ENCODE results near the gene MGAT5.

The MGAT5 gene

DNA sequence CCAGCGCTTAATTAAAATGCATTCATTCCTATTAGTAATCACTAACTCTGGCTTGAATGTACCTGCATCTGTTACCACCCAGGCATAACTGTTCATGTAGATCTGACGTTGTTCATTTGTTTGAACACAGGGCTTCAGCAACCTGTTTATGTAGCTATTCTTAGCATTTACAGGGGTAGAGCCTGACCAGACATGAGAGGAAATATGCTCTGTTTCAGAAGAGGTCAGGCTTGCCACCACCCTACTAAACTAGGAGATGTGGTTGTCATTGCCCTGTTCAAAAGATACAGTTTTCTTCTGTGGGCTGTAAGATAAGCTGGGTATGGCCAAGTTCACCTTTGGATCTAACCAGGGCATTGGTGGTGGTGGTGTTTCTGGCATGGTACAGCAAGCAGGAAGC lies 8.8 kb downstream of the MGAT5 start:
- H3K9me3 ChIP-seq (ENCODE audit: control insufficient read depth in 2 of 2, low read length in 2 of 2): no peaks in the 10 kb centered on the region
- no peaks in the 10 kb centered on the region for H3K27me3 ChIP-seq (ENCODE audit: control insufficient read depth in 1 of 2, insufficient read depth in 2 of 2, low read length in 2 of 2)
- H3K27ac ChIP-seq (ENCODE audit: low read length): no peak overlapping the region
- no peak overlapping the region for H3K4me3 ChIP-seq (ENCODE audit: low read length in 2 of 2)
- H3K4me1 ChIP-seq (ENCODE audit: control insufficient read depth, insufficient read depth, low read length): peaks cover 28% of the 10 kb centered on the region
- no peaks in the 10 kb centered on the region for H3K36me3 ChIP-seq (ENCODE audit: control insufficient read depth in 2 of 2, insufficient read depth in 2 of 2, low read length in 2 of 2)
- H3K9ac ChIP-seq (ENCODE audit: low read length in 2 of 2): no peak overlapping the region

DNA sequence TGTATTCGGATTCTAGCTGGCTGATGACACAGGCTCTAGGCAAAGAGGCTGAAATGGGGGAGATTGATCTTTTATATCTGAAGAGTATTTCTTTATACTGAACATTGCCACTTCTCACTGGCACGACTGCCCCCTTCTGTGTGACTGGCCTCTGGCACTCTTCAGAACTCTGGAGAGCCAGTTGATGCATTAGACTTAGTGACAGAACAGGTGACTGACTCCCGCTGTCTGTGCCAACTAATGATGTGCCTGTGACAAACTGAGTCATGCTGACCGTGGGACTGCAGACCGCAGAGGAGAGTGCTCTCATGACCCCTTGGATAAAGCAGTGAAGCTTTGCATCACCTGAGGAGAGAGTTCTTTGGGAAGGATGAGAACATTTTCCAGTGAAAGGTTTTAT lies 14.4 kb downstream of the MGAT5 start:
- H3K27ac ChIP-seq (ENCODE audit: low read length): no peak overlapping the region

DNA sequence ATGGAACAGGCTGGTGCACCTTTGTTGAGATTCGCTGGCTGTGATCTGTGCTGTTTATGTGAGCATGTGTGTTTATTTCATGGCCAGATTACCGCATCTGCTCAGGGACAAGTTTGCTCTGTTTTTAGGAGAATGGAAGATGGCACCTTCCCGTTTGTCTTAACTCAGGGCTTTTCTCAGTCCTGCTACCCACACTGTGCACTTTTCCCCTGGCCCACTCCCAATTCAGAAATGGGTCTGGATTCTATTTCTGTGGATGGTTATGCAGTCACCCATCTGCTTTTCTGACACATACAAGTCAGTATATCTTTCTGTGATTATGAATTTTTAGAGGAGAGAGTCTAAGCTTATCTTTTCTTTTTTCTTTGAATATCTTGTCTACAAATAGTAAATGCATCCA lies 15.4 kb downstream of the MGAT5 start:
- Histone ChIP-seq H3K27ac (ENCODE audit: low read length) (no peak overlapping the region), H3K27me3 (ENCODE audit: control insufficient read depth in 1 of 2, insufficient read depth in 2 of 2, low read length in 2 of 2) (no peaks in the 10 kb centered on the region), H3K9me3 (ENCODE audit: control insufficient read depth in 2 of 2, low read length in 2 of 2) (no peaks in the 10 kb centered on the region), H3K4me1 (ENCODE audit: control insufficient read depth, insufficient read depth, low read length) (no peaks in the 10 kb centered on the region), H3K36me3 (ENCODE audit: control insufficient read depth in 2 of 2, insufficient read depth in 2 of 2, low read length in 2 of 2) (no peaks in the 10 kb centered on the region), H3K4me3 (ENCODE audit: low read length in 2 of 2) (no peak overlapping the region), H3K9ac (ENCODE audit: low read length in 2 of 2) (no peak overlapping the region)

More for the DNA sequence above, 14.4 kb downstream of the MGAT5 start:
- no peak overlapping the region for H3K4me3 ChIP-seq (ENCODE audit: low read length in 2 of 2)
- no peaks in the 10 kb centered on the region for H3K27me3 ChIP-seq (ENCODE audit: control insufficient read depth in 1 of 2, insufficient read depth in 2 of 2, low read length in 2 of 2)
- H3K9me3 ChIP-seq (ENCODE audit: control insufficient read depth in 2 of 2, low read length in 2 of 2): no peaks in the 10 kb centered on the region
- no peaks in the 10 kb centered on the region for H3K4me1 ChIP-seq (ENCODE audit: control insufficient read depth, insufficient read depth, low read length)
- no peak overlapping the region for H3K9ac ChIP-seq (ENCODE audit: low read length in 2 of 2)
- no peaks in the 10 kb centered on the region for H3K36me3 ChIP-seq (ENCODE audit: control insufficient read depth in 2 of 2, insufficient read depth in 2 of 2, low read length in 2 of 2)

DNA sequence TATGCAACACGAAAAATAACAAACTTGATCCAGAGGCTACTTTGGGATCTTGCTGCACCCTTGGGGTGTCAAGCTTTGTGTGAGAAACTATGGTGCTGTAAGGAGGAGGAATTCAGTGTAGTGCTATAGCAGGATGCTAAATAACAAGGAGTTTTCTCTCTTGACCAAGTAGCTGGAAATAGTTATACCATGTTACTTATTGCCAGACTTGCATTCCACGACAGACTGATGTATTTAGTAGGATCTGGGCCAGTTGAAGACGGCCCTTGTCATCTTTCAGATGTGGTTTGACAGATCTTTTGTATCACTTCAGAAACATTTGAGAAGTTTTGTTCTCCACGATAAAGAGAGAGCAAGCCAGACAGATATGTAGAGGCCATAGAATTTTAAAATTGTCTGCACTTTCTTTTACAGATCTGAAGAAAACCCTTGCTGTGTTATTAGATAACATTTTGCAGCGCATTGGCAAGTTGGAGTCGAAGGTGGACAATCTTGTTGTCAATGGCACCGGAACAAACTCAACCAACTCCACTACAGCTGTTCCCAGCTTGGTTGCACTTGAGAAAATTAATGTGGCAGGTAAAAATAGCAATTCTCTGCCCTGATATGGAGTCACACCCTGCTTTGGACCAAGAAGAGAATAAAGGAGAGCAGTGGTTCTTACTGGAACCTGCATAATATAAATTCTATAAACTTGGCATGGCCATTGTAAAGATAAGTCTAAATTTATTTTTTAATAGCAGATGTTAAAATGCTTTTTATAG lies 16.3 kb downstream of the MGAT5 start:
- H3K4me1 ChIP-seq (ENCODE audit: control insufficient read depth, insufficient read depth, low read length): no peaks in the 10 kb centered on the region
- no peaks in the 10 kb centered on the region for H3K9me3 ChIP-seq (ENCODE audit: control insufficient read depth in 2 of 2, low read length in 2 of 2)
- H3K4me3 ChIP-seq (ENCODE audit: low read length in 2 of 2): no peak overlapping the region
- H3K9ac ChIP-seq (ENCODE audit: low read length in 2 of 2): no peak overlapping the region
- no peaks in the 10 kb centered on the region for H3K27me3 ChIP-seq (ENCODE audit: control insufficient read depth in 1 of 2, insufficient read depth in 2 of 2, low read length in 2 of 2)
- no peak overlapping the region for H3K27ac ChIP-seq (ENCODE audit: low read length)
- no peaks in the 10 kb centered on the region for H3K36me3 ChIP-seq (ENCODE audit: control insufficient read depth in 2 of 2, insufficient read depth in 2 of 2, low read length in 2 of 2)

- H3K27ac ChIP-seq (ENCODE audit: low read length): no peak overlapping the region
- H3K9ac ChIP-seq (ENCODE audit: low read length in 2 of 2): no peak overlapping the region
- H3K9me3 ChIP-seq (ENCODE audit: control insufficient read depth in 2 of 2, low read length in 2 of 2): no peaks in the 10 kb centered on the region
- no peaks in the 10 kb centered on the region for H3K4me1 ChIP-seq (ENCODE audit: control insufficient read depth, insufficient read depth, low read length)
- H3K27me3 ChIP-seq (ENCODE audit: control insufficient read depth in 1 of 2, insufficient read depth in 2 of 2, low read length in 2 of 2): no peaks in the 10 kb centered on the region
- H3K4me3 ChIP-seq (ENCODE audit: low read length in 2 of 2): no peak overlapping the region
- no peaks in the 10 kb centered on the region for H3K36me3 ChIP-seq (ENCODE audit: control insufficient read depth in 2 of 2, insufficient read depth in 2 of 2, low read length in 2 of 2)
Measured at GRCh38 chr2:134271758-134272157, 17.9 kb downstream of the MGAT5 start.

DNA sequence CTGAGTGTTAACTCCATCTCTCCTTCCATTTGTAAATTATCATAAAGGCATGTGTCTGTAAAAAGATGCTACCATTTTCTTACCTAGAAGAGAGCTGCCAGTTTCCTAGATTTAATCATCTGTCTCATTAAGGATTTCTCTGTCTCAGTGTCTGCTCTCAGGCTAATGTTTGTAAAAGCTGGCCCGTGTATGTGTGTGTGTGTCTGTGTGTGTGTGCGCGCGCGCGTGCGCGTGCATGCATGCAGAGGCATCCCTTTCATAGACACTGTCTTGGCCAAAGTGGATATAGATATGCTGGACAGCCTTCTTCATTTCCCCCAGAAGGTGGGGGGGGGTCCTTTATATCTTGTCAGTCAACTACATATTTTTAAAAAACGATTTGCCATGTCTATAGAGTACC lies 18.9 kb downstream of the MGAT5 start:
- Histone ChIP-seq H3K4me1 (ENCODE audit: control insufficient read depth, insufficient read depth, low read length) (no peaks in the 10 kb centered on the region), H3K36me3 (ENCODE audit: control insufficient read depth in 2 of 2, insufficient read depth in 2 of 2, low read length in 2 of 2) (no peaks in the 10 kb centered on the region), H3K27me3 (ENCODE audit: control insufficient read depth in 1 of 2, insufficient read depth in 2 of 2, low read length in 2 of 2) (no peaks in the 10 kb centered on the region), H3K9ac (ENCODE audit: low read length in 2 of 2) (no peak overlapping the region), H3K27ac (ENCODE audit: low read length) (no peak overlapping the region), H3K4me3 (ENCODE audit: low read length in 2 of 2) (no peak overlapping the region), H3K9me3 (ENCODE audit: control insufficient read depth in 2 of 2, low read length in 2 of 2) (no peaks in the 10 kb centered on the region)

- Histone ChIP-seq H3K4me3 (ENCODE audit: low read length in 2 of 2) (no peak overlapping the region), H3K4me1 (ENCODE audit: control insufficient read depth, insufficient read depth, low read length) (no peaks in the 10 kb centered on the region), H3K27ac (ENCODE audit: low read length) (no peak overlapping the region), H3K9ac (ENCODE audit: low read length in 2 of 2) (no peak overlapping the region), H3K9me3 (ENCODE audit: control insufficient read depth in 2 of 2, low read length in 2 of 2) (no peaks in the 10 kb centered on the region), H3K36me3 (ENCODE audit: control insufficient read depth in 2 of 2, insufficient read depth in 2 of 2, low read length in 2 of 2) (no peaks in the 10 kb centered on the region), H3K27me3 (ENCODE audit: control insufficient read depth in 1 of 2, insufficient read depth in 2 of 2, low read length in 2 of 2) (no peaks in the 10 kb centered on the region)
Measured at GRCh38 chr2:134273256-134273983, 19.5 kb downstream of the MGAT5 start.

DNA sequence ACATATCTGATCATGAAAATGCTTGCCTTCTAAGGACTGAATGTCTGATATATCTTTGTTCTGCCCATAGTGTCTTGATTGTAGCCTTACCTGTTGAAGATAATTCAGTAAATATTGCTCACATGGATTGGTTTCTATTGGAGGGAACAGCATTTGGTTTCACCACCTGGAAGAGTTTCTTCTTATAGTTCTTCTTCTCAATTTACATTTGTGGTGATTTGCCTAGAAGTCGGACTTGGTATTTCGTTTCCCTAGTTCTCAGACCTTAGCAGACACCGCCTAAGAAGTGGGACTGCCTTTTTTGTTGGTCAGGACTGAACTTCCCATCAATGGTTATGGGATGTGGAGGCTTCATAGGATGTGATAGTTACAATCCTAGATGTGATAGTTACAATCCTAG lies 20.2 kb downstream of the MGAT5 start:
- Histone ChIP-seq H3K4me1 (ENCODE audit: control insufficient read depth, insufficient read depth, low read length) (no peaks in the 10 kb centered on the region), H3K9ac (ENCODE audit: low read length in 2 of 2) (no peak overlapping the region), H3K27ac (ENCODE audit: low read length) (no peak overlapping the region), H3K9me3 (ENCODE audit: control insufficient read depth in 2 of 2, low read length in 2 of 2) (no peaks in the 10 kb centered on the region), H3K36me3 (ENCODE audit: control insufficient read depth in 2 of 2, insufficient read depth in 2 of 2, low read length in 2 of 2) (no peaks in the 10 kb centered on the region), H3K4me3 (ENCODE audit: low read length in 2 of 2) (no peak overlapping the region), H3K27me3 (ENCODE audit: control insufficient read depth in 1 of 2, insufficient read depth in 2 of 2, low read length in 2 of 2) (no peaks in the 10 kb centered on the region)

DNA sequence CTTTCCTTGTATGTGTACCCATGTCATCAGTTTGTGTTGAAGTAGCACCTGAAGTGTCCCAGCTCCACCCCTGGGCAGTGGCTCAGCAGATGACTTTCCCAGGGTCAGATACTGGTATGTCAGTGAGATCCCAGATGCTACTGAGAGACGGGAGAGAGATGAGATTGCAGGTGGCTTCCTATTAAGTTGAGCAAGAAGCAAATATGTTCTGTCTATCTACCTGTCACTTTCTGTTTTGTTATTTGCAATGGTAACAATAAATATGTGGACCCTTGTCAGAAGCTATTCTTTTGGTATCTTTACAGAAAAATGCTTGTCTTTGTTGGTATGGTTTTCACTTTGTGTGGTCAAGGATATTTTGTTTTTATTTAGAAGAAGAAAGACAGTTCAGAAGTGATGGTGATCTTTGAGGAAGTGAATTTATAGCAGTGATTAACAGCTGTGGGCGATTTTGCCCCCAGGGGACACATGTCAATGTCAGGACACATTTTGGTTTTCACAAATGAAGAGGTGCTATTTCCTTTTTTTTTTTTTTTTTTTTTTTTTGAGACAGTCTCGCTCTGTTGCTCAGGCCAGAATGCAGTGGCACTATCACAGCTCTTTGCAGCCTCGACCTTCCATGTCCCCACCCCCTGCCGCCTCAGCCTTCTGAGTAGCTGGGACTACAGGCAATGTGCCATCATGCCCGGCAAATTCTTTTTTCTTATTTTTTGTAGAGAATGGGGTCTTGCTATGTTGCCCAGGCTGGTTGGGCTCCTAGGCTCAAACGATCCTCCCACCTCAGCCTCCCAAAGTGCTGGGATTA lies 21.4 kb downstream of the MGAT5 start:
- Histone ChIP-seq H3K4me1 (ENCODE audit: control insufficient read depth, insufficient read depth, low read length) (no peaks in the 10 kb centered on the region), H3K27me3 (ENCODE audit: control insufficient read depth in 1 of 2, insufficient read depth in 2 of 2, low read length in 2 of 2) (no peaks in the 10 kb centered on the region), H3K9ac (ENCODE audit: low read length in 2 of 2) (no peak overlapping the region), H3K36me3 (ENCODE audit: control insufficient read depth in 2 of 2, insufficient read depth in 2 of 2, low read length in 2 of 2) (no peaks in the 10 kb centered on the region), H3K27ac (ENCODE audit: low read length) (no peak overlapping the region), H3K4me3 (ENCODE audit: low read length in 2 of 2) (no peak overlapping the region), H3K9me3 (ENCODE audit: control insufficient read depth in 2 of 2, low read length in 2 of 2) (no peaks in the 10 kb centered on the region)

GRCh38 chr2:134276381-134277172 lies 22.7 kb downstream of the MGAT5 start:
- Histone ChIP-seq H3K4me3 (ENCODE audit: low read length in 2 of 2) (no peak overlapping the region), H3K36me3 (ENCODE audit: control insufficient read depth in 2 of 2, insufficient read depth in 2 of 2, low read length in 2 of 2) (no peaks in the 10 kb centered on the region), H3K27me3 (ENCODE audit: control insufficient read depth in 1 of 2, insufficient read depth in 2 of 2, low read length in 2 of 2) (no peaks in the 10 kb centered on the region), H3K9me3 (ENCODE audit: control insufficient read depth in 2 of 2, low read length in 2 of 2) (no peaks in the 10 kb centered on the region), H3K4me1 (ENCODE audit: control insufficient read depth, insufficient read depth, low read length) (no peaks in the 10 kb centered on the region), H3K9ac (ENCODE audit: low read length in 2 of 2) (no peak overlapping the region), H3K27ac (ENCODE audit: low read length) (no peak overlapping the region)
